B cell (primary cell): ENCODE data around the gene MAGIX. TPM values are rescaled to one million over a fixed set of nuclear protein-coding genes. Genes with fewer than 3 reads are reported as not detected.

Experiments
- ATAC-seq: fragments of 200-7000 bp; cut with Tn5 transposase; one replicate; pipeline ENCODE4 v1.10.0; 2021; ENCODE audit warnings: low read depth, mild to moderate bottlenecking, moderate number of reproducible peaks, moderate library complexity
- CTCF ChIA-PET: fragments of 350-600 bp; sonication (Branson Sonifier 250); formaldehyde crosslinking; loops from one replicate; lab custom pipeline; 2021; ENCODE audit warnings: antibody characterized with exemption, inconsistent platforms; lab: Charles Lee
- POLR2A ChIA-PET: fragments of 350-600 bp; sonication (Branson Sonifier 250); formaldehyde crosslinking; loops from one replicate; lab custom pipeline; 2021; ENCODE audit warnings: antibody characterized with exemption; lab: Charles Lee
- DNase-seq: peaks from one replicate; pipeline ENCODE4 v3.0.0; 2013
- H2AFZ ChIP-seq: 2 replicates; pipeline ENCODE4 v1.6.1; 2012; ENCODE audit warnings: mild to moderate bottlenecking, low read depth, low read length; ENCODE audit not compliant: insufficient read depth, poor library complexity, severe bottlenecking
- H3K27ac ChIP-seq, 2 donors: 1 replicate in 1 of 2; 2 replicates in 1 of 2; pipeline ENCODE4 v1.5.1; 2012 to 2013; ENCODE audit warnings: low read length in 2 of 2, mild to moderate bottlenecking in 2 of 2, moderate library complexity in 1 of 2
- H3K27me3 ChIP-seq, 4 experiments: fragments of 200-600 bp in 1 of 4; sonication (generic) in 1 of 4; replicated peaks in 1 of 4; 1 replicate in 2 of 4; 2 replicates in 2 of 4; pipeline versions ENCODE4 v1.6.1 to v1.7.0; 2013 to 2016; ENCODE audit warnings: low read length in 3 of 4, mild to moderate bottlenecking in 2 of 4, mixed read lengths in 1 of 4, moderate library complexity in 1 of 4; ENCODE audit not compliant: insufficient read depth in 4 of 4, control insufficient read depth in 3 of 4; ENCODE audit errors: control extremely low read depth in 1 of 4
- H3K36me3 ChIP-seq, 2 experiments: replicated peaks in 1 of 2; 1 replicate in 1 of 2; 2 replicates in 1 of 2; pipeline versions ENCODE4 v1.6.1 to v1.7.1; 2013; ENCODE audit warnings: low read length in 1 of 2; ENCODE audit not compliant: insufficient read depth in 2 of 2, control insufficient read depth in 1 of 2; ENCODE audit errors: control extremely low read depth in 1 of 2, extremely low read depth in 1 of 2
- H3K4me1 ChIP-seq, 2 donors: fragments of 200-600 bp in 1 of 2; sonication (generic) in 1 of 2; 1 replicate in 1 of 2; 2 replicates in 1 of 2; pipeline versions ENCODE4 v1.5.1 to v1.6.1; 2013 to 2017; ENCODE audit warnings: low read length in 2 of 2; ENCODE audit not compliant: control insufficient read depth in 2 of 2, insufficient read depth in 2 of 2
- H3K4me2 ChIP-seq: replicated peaks from 2 replicates; pipeline ENCODE3; 2012; ENCODE audit warnings: mild to moderate bottlenecking, low read depth, low read length; ENCODE audit not compliant: poor library complexity, severe bottlenecking
- H3K4me3 ChIP-seq, 5 experiments: fragments of 200-600 bp in 1 of 5; sonication (generic) in 1 of 5; 1 replicate in 3 of 5; 2 replicates in 2 of 5; pipeline versions ENCODE4 v1.5.1 to v1.7.0; 2011 to 2016; ENCODE audit warnings: low read length in 4 of 5, mild to moderate bottlenecking in 4 of 5, low read depth in 2 of 5, control low read depth in 1 of 5, moderate library complexity in 1 of 5; ENCODE audit not compliant: insufficient read depth in 1 of 5; ENCODE audit errors: control extremely low read depth in 1 of 5, extremely low read depth in 1 of 5
- H3K79me2 ChIP-seq: fragments of 200-600 bp; sonication (generic); one replicate; pipeline ENCODE4 v1.6.0; 2016; ENCODE audit warnings: low read length; ENCODE audit not compliant: control insufficient read depth, insufficient read depth
- H3K9ac ChIP-seq: fragments of 200-600 bp; sonication (generic); 2 replicates; pipeline ENCODE4 v1.6.1; 2017; ENCODE audit warnings: mild to moderate bottlenecking, low read length, moderate library complexity
- H3K9me3 ChIP-seq, 3 donors: one replicate each; pipeline versions ENCODE4 v1.6.1 to v1.7.1; 2013; ENCODE audit warnings: low read length in 2 of 3; ENCODE audit not compliant: control insufficient read depth in 2 of 3, insufficient read depth in 1 of 3; ENCODE audit errors: control extremely low read depth in 1 of 3
- H4K20me1 ChIP-seq: 2 replicates; pipeline ENCODE4 v1.6.0; 2012; ENCODE audit warnings: mild to moderate bottlenecking, low read length; ENCODE audit not compliant: insufficient read depth, control insufficient read depth, poor library complexity, severe bottlenecking
- H3K27ac Mint-ChIP-seq: one replicate; pipeline ENCODE4 v1.8.0; 2021; ENCODE audit warnings: mixed read lengths
- H3K27me3 Mint-ChIP-seq: one replicate; pipeline ENCODE4 v1.8.0; 2021; ENCODE audit warnings: mixed read lengths
- H3K4me1 Mint-ChIP-seq: one replicate; pipeline ENCODE4 v1.8.0; 2021; ENCODE audit warnings: mixed read lengths
- H3K4me3 Mint-ChIP-seq: one replicate; pipeline ENCODE4 v1.8.0; 2021; ENCODE audit warnings: mixed read lengths
- H3K9me3 Mint-ChIP-seq: one replicate; pipeline ENCODE4 v1.8.0; 2022; ENCODE audit warnings: mixed read lengths; ENCODE audit not compliant: insufficient read depth
- EZH2 ChIP-seq: IDR thresholded peaks from 2 replicates; pipeline ENCODE4 v1.6.1; 2012; ENCODE audit warnings: borderline replicate concordance, low read depth, mild to moderate bottlenecking, moderate library complexity, low read length; ENCODE audit not compliant: insufficient read depth, poor library complexity, severe bottlenecking
- WGBS: methylation state at CpG from one replicate; pipeline ENCODE4 v1.1.5; 2013; ENCODE audit warnings: missing lambda C conversion rate; ENCODE audit not compliant: insufficient coverage; 5-methylcytosine and 5-hydroxymethylcytosine counted together
- intact Hi-C: fragments of 100-400 bp; cut with micrococcal nuclease; formaldehyde crosslinking; loops from one replicate; pipeline ENCODE4 v1.10.0; 2022
- polyA plus RNA-seq: library from polyadenylated mRNA; depleted of rRNA; stranded (reverse); fragments of >200 nt; gene quantifications from 2 replicates; pipeline ENCODE4 v1.2.3, GENCODE V29; 2012
- total RNA-seq, 2 donors: library from RNA; stranded (reverse); fragments of 120-200 nt in 1 of 2; gene quantifications; 1 replicate in 1 of 2; 2 replicates in 1 of 2; pipeline versions ENCODE4 v1.2.3 to v1.2.4, GENCODE V29; 2013 to 2022
- TF ChIP-seq, protein P1 (sequence below): fragments of 200-600 bp; IDR thresholded peaks from one replicate; pipeline ENCODE4 v1.8.0; 2022; ENCODE audit warnings: antibody characterized with exemption, mild to moderate bottlenecking

The MAGIX gene
- total and polyA plus RNA-seq, 2 donors (not counting 1 experiment from before 2014, with no cell fraction given) = 1.2 to 2.4 TPM

DNA sequence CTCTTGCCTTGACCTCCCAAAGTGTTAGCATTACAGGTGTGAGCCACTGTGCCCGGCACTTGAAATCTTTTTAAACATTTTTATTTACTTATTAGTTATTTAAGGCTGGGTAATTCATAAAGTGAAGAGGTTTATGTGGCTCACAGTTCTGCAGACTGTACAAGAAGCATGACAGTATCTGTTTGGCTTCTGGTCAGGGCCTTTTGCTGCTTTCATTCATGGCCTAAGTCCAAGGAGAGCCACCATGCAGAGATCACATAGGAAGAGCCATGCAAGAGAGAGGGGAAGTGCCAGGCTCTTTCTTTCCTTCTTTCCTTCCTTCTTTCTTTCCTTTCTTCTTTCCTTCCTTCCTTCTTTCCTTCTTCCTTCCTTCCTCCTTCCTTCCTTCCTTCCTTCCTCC is 28.8 kb upstream of the MAGIX start:
- DNase-seq (no peak), ATAC-seq (no peak)
- Mint-ChIP-seq H3K27ac (no peak overlapping the region), H3K4me1 (peaks cover 5% of the 10 kb centered on the region), H3K4me3 (no peak overlapping the region), H3K9me3 (no peaks in the 10 kb centered on the region), H3K27me3 (no peaks in the 10 kb centered on the region)
- ChIA-PET CTCF (no interaction called here), POLR2A (no interaction called here)
- Histone ChIP-seq H2AFZ (no peak overlapping the region), H4K20me1 (no peaks in the 10 kb centered on the region), H3K79me2 (no peaks in the 10 kb centered on the region), H3K9ac (no peak overlapping the region), H3K9me3 (peaks cover 0 to 2% (median 0%) of the 10 kb centered on the region in 3 donors), H3K4me3 (no peak overlapping the region), H3K27ac (no peak overlapping the region), H3K4me2 (no peak overlapping the region), H3K36me3 (no peaks in the 10 kb centered on the region), H3K4me1 (peaks cover 0 to 5% of the 10 kb centered on the region in 2 donors), H3K27me3 (no peaks in the 10 kb centered on the region)
- no CpG with 5 or more reads among the region's 1 CpG for WGBS
- no peak for TF ChIP-seq EZH2
- intact Hi-C loops = no loop called here

DNA sequence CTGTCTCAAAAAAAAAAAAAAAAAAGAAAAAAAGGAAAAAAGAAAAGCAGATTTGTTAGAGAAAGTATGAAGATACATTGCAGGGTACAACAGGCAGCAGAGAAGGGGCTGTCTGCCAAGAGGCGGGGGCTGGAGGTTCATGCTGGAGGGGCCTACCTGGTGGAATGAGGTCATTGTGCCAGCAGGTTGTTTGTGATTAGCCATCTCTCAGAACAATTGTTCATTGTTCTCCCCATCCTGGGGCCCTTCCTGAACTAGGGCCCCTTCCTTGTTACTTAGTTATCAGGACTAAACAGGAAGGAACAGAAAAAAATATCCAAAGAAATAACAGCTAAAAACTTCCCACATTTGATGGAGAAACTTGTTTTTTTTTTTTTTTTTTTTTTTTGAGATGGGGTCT is 25.1 kb upstream of the MAGIX start:
- peaks cover 4% of the 10 kb centered on the region for H3K9me3 Mint-ChIP-seq
- DNase-seq (no peak), ATAC-seq (no peak)
- H3K36me3 ChIP-seq = no peaks in the 10 kb centered on the region
- H2AFZ ChIP-seq = no peak overlapping the region
- no CpG with 5 or more reads among the region's 1 CpG for WGBS
- H3K9ac ChIP-seq = no peak overlapping the region
- intact Hi-C loops = no loop called here
- H3K4me1 ChIP-seq = no peaks in the 10 kb centered on the region
- H3K9me3 ChIP-seq = peaks cover 0 to 15% (median 13%) of the 10 kb centered on the region in 3 donors
- H3K27ac Mint-ChIP-seq = no peak overlapping the region
- H3K4me2 ChIP-seq = no peak overlapping the region
- POLR2A ChIA-PET = no interaction called here
- no peak overlapping the region for H3K4me3 ChIP-seq
- no peaks in the 10 kb centered on the region for H3K27me3 Mint-ChIP-seq
- H3K27ac ChIP-seq = no peak overlapping the region
- TF ChIP-seq EZH2 = no peak
- TF ChIP-seq, protein P1, sequence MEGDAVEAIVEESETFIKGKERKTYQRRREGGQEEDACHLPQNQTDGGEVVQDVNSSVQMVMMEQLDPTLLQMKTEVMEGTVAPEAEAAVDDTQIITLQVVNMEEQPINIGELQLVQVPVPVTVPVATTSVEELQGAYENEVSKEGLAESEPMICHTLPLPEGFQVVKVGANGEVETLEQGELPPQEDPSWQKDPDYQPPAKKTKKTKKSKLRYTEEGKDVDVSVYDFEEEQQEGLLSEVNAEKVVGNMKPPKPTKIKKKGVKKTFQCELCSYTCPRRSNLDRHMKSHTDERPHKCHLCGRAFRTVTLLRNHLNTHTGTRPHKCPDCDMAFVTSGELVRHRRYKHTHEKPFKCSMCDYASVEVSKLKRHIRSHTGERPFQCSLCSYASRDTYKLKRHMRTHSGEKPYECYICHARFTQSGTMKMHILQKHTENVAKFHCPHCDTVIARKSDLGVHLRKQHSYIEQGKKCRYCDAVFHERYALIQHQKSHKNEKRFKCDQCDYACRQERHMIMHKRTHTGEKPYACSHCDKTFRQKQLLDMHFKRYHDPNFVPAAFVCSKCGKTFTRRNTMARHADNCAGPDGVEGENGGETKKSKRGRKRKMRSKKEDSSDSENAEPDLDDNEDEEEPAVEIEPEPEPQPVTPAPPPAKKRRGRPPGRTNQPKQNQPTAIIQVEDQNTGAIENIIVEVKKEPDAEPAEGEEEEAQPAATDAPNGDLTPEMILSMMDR = no peak
- H3K4me1 Mint-ChIP-seq = no peaks in the 10 kb centered on the region
- H3K79me2 ChIP-seq = no peaks in the 10 kb centered on the region
- no peak overlapping the region for H3K4me3 Mint-ChIP-seq
- no peaks in the 10 kb centered on the region for H3K27me3 ChIP-seq
- CTCF ChIA-PET = interaction anchor here (0.7 kb wide), 1 partner anchor 245 kb away, joined by 3 read pairs; no protein-coding TSS in a partner anchor
- H4K20me1 ChIP-seq = no peaks in the 10 kb centered on the region
